ENCODE measurements around the gene DYRK4.

DNA sequence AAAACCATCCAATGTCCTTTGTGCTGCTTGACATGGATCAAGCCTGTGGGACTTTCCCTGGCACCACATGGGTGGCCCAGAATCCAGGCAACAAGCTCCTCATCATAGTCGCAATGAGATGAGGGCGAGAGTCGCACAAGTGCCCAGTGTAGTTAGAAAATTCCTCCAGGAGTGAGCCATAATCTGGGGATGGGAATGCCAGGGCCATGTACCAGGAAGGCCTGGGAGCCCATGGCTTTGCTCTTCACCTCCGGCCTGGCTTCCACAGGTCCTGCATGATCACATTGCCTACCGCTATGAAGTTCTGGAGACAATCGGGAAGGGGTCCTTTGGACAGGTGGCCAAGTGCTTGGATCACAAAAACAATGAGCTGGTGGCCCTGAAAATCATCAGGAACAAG lies 33.9 kb downstream of the DYRK4 start:
- TF ChIP-seq, protein P1, sequence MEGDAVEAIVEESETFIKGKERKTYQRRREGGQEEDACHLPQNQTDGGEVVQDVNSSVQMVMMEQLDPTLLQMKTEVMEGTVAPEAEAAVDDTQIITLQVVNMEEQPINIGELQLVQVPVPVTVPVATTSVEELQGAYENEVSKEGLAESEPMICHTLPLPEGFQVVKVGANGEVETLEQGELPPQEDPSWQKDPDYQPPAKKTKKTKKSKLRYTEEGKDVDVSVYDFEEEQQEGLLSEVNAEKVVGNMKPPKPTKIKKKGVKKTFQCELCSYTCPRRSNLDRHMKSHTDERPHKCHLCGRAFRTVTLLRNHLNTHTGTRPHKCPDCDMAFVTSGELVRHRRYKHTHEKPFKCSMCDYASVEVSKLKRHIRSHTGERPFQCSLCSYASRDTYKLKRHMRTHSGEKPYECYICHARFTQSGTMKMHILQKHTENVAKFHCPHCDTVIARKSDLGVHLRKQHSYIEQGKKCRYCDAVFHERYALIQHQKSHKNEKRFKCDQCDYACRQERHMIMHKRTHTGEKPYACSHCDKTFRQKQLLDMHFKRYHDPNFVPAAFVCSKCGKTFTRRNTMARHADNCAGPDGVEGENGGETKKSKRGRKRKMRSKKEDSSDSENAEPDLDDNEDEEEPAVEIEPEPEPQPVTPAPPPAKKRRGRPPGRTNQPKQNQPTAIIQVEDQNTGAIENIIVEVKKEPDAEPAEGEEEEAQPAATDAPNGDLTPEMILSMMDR (IDR thresholded peaks at IDR 0.05), result no peak
- TF ChIP-seq EP300 (IDR thresholded peaks at IDR 0.05), result no peak
- TF ChIP-seq POLR2A (IDR thresholded peaks at IDR 0.05), result no peak
- no peak for TF ChIP-seq POLR2AphosphoS5 (IDR thresholded peaks at IDR 0.05)
